M059J (cell line): ENCODE measurements around the gene ZNF491. TPM values are rescaled to one million over a fixed set of nuclear protein-coding genes. Genes with fewer than 3 reads are reported as not detected.

ENCODE experiments used
- total RNA-seq: library from RNA; depleted of rRNA; stranded (reverse); fragments of >200 nt; shearing (Covaris generic); gene quantifications from 2 replicates; pipeline ENCODE4 v1.2.3, GENCODE V29; 2014; rRNA removed

Gene ZNF491
- total RNA-seq, 1 experiment from 2014 or later, result 0.64 TPM

Other genes starting within 250 kb of the ZNF491 start
- 84.6 and 136 TPM in 2 replicates for gene ELOF1, start 239.3 kb upstream of the ZNF491 start, total RNA-seq
- 0.39 and 0.76 TPM in 2 replicates for gene ACP5, start 220.9 kb upstream of the ZNF491 start, total RNA-seq
- 10.6 and 22.6 TPM in 2 replicates for gene ZNF627, start 201.0 kb upstream of the ZNF491 start, total RNA-seq
- 10.1 and 17.0 TPM in 2 replicates for gene ZNF823, start 59.6 kb upstream of the ZNF491 start, total RNA-seq
- 3.9 and 4.8 TPM in 2 replicates for gene ZNF441, start 31.5 kb upstream of the ZNF491 start, total RNA-seq
- gene ZNF440, start 15.8 kb downstream of the ZNF491 start, total RNA-seq, result 4.6 and 6.8 TPM in 2 replicates
- gene ZNF439, start 50.2 kb downstream of the ZNF491 start, total RNA-seq, result 9.4 and 18.3 TPM in 2 replicates
- gene ZNF69, start 89.3 kb downstream of the ZNF491 start, total RNA-seq, result 1.1 and 5.4 TPM in 2 replicates
- gene ZNF700, start 126.6 kb downstream of the ZNF491 start, total RNA-seq, result 7.7 and 16.4 TPM in 2 replicates
- gene ZNF763, start 166.5 kb downstream of the ZNF491 start, total RNA-seq, result 0.76 and 2.4 TPM in 2 replicates
- gene ZNF433, start 237.2 kb downstream of the ZNF491 start, total RNA-seq, result 3.4 and 7.4 TPM in 2 replicates